Trophoblast cell (in vitro differentiated cells and primary cell): Measurements from ENCODE around the gene EXOSC10.

Source experiments
- DNase-seq, 2 donors: peaks; one replicate each; pipeline ENCODE4 v3.0.0-alpha.2; 2016
- H2AFZ ChIP-seq: 2 replicates; pipeline ENCODE4 v1.6.1; 2013; ENCODE audit warnings: low read length, moderate library complexity, mild to moderate bottlenecking; ENCODE audit not compliant: insufficient read depth, poor library complexity
- H2AK5ac ChIP-seq: 2 replicates; pipeline ENCODE4 v1.6.1; 2013; ENCODE audit warnings: mild to moderate bottlenecking, low read length
- H2BK120ac ChIP-seq: 2 replicates; pipeline ENCODE4 v1.6.1; 2013; ENCODE audit warnings: low read length, mild to moderate bottlenecking, moderate library complexity; ENCODE audit not compliant: insufficient read depth, poor library complexity
- H2BK12ac ChIP-seq: 2 replicates; pipeline ENCODE4 v1.6.1; 2013; ENCODE audit warnings: mild to moderate bottlenecking, low read length, moderate library complexity
- H2BK5ac ChIP-seq: 2 replicates; pipeline ENCODE4 v1.6.1; 2013; ENCODE audit warnings: low read length, low read depth, moderate library complexity, mild to moderate bottlenecking; ENCODE audit not compliant: poor library complexity
- H3K14ac ChIP-seq: 2 replicates; pipeline ENCODE4 v1.6.1; 2013; ENCODE audit warnings: mild to moderate bottlenecking, low read length
- H3K18ac ChIP-seq: 2 replicates; pipeline ENCODE4 v1.6.1; 2013; ENCODE audit warnings: mild to moderate bottlenecking, low read length
- H3K23ac ChIP-seq: 2 replicates; pipeline ENCODE4 v1.6.1; 2013; ENCODE audit warnings: low read length
- H3K27ac ChIP-seq: 2 replicates; pipeline ENCODE4 v1.5.1; 2013; ENCODE audit warnings: low read depth, mild to moderate bottlenecking, inconsistent platforms, low read length, moderate library complexity
- H3K27me3 ChIP-seq: 2 replicates; pipeline ENCODE4 v1.6.1; 2013; ENCODE audit warnings: inconsistent platforms, mild to moderate bottlenecking, low read length, moderate library complexity; ENCODE audit not compliant: insufficient read depth
- H3K36me3 ChIP-seq, 2 experiments: 1 replicate in 1 of 2; 2 replicates in 1 of 2; pipeline ENCODE4 v1.6.1; 2013; ENCODE audit warnings: low read length in 2 of 2, mild to moderate bottlenecking in 2 of 2, moderate library complexity in 1 of 2; ENCODE audit not compliant: insufficient read depth in 2 of 2, control insufficient read depth in 1 of 2
- H3K4ac ChIP-seq: 2 replicates; pipeline ENCODE4 v1.6.1; 2013; ENCODE audit warnings: low read depth, mild to moderate bottlenecking, low read length, moderate library complexity
- H3K4me1 ChIP-seq, 2 experiments: 1 replicate in 1 of 2; 2 replicates in 1 of 2; pipeline ENCODE4 v1.6.1; 2013; ENCODE audit warnings: low read length in 2 of 2, mild to moderate bottlenecking in 2 of 2, moderate library complexity in 1 of 2; ENCODE audit not compliant: insufficient read depth in 2 of 2, control insufficient read depth in 1 of 2
- H3K4me2 ChIP-seq: 2 replicates; pipeline ENCODE4 v1.6.1; 2013; ENCODE audit warnings: inconsistent platforms, mild to moderate bottlenecking, low read length, moderate library complexity
- H3K4me3 ChIP-seq: 2 replicates; pipeline ENCODE4 v1.5.1; 2013; ENCODE audit warnings: mild to moderate bottlenecking, low read depth, low read length, inconsistent platforms
- H3K79me1 ChIP-seq: one replicate; pipeline ENCODE4 v1.6.1; 2013; ENCODE audit warnings: low read length
- H3K79me2 ChIP-seq: 2 replicates; pipeline ENCODE4 v1.6.1; 2013; ENCODE audit warnings: low read length, mild to moderate bottlenecking; ENCODE audit not compliant: control insufficient read depth, insufficient read depth, poor library complexity
- H3K9ac ChIP-seq: 2 replicates; pipeline ENCODE4 v1.6.1; 2013; ENCODE audit warnings: mild to moderate bottlenecking, low read length
- H3K9me3 ChIP-seq: 2 replicates; pipeline ENCODE4 v1.6.1; 2013; ENCODE audit warnings: low read depth, mild to moderate bottlenecking, control low read depth, inconsistent platforms, low read length; ENCODE audit not compliant: insufficient read depth
- H4K12ac ChIP-seq: 2 replicates; pipeline ENCODE4 v1.6.1; 2013; ENCODE audit warnings: low read depth, mild to moderate bottlenecking, low read length, moderate library complexity
- H4K8ac ChIP-seq: 2 replicates; pipeline ENCODE4 v1.6.1; 2013; ENCODE audit warnings: low read depth, mild to moderate bottlenecking, low read length, moderate library complexity
- H4K91ac ChIP-seq: one replicate; pipeline ENCODE4 v1.6.1; 2013; ENCODE audit warnings: low read depth, mild to moderate bottlenecking, low read length, moderate library complexity
- WGBS: extraction: QIAGEN DNeasy Blood & Tissue Kit; methylation state at CpG from one replicate; pipeline ENCODE4 v1.1.7; 2013; ENCODE audit warnings: missing lambda C conversion rate; ENCODE audit not compliant: insufficient read length, insufficient coverage; ENCODE audit errors: extremely low coverage; 5-methylcytosine and 5-hydroxymethylcytosine counted together

Gene EXOSC10

GRCh38 chr1:11131816-11132215 is 32.1 kb upstream of the EXOSC10 start:
- no peak overlapping the region for H3K9ac ChIP-seq
- no peak overlapping the region for H2AK5ac ChIP-seq
- H3K79me1 ChIP-seq = no peaks in the 10 kb centered on the region
- H3K23ac ChIP-seq = no peak overlapping the region
- H2BK5ac ChIP-seq = no peak overlapping the region
- H4K91ac ChIP-seq = no peak overlapping the region
- H3K36me3 ChIP-seq = peaks cover 39 to 55% of the 10 kb centered on the region in 2 experiments
- WGBS = no CpG with 5 or more reads among the region's 3 CpGs
- H3K18ac ChIP-seq = no peak overlapping the region
- H3K4me3 ChIP-seq = no peak overlapping the region
- H2BK12ac ChIP-seq = no peak overlapping the region
- H3K4ac ChIP-seq = no peak overlapping the region
- H4K12ac ChIP-seq = no peak overlapping the region
- no peaks in the 10 kb centered on the region for H3K27me3 ChIP-seq
- H3K4me1 ChIP-seq = peaks cover 4 to 5% of the 10 kb centered on the region in 2 experiments
- H3K27ac ChIP-seq = no peak overlapping the region
- H3K79me2 ChIP-seq = no peaks in the 10 kb centered on the region
- H2AFZ ChIP-seq = no peak overlapping the region
- no peak overlapping the region for H3K14ac ChIP-seq
- H3K4me2 ChIP-seq = no peak overlapping the region
- no peak overlapping the region for H2BK120ac ChIP-seq
- H3K9me3 ChIP-seq = peaks cover 3% of the 10 kb centered on the region
- no peak overlapping the region for H4K8ac ChIP-seq
- DNase-seq = no peak

DNA sequence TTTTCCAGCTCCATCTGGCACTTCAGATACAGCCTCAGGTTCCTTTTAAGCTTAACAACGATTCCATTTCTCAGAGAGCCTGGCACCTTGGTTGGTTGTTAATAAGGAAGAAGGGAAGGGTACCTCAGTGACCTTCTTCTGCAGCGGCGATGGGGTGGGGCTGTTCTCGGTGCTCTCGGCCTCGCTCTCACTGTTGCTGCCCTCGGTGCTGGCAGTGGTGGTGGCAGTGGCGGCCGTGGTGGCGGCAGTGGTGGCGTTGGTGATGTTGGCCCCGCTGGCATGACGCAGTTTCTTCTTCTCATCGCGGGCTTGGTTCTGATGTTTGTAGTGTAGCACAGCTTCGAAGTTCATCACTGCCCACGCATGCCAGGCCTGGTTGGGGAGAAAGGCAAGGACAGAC is 30.7 kb upstream of the EXOSC10 start:
- Histone ChIP-seq H3K27me3 (no peaks in the 10 kb centered on the region), H2BK120ac (no peak overlapping the region), H3K14ac (no peak overlapping the region), H3K23ac (no peak overlapping the region), H2BK5ac (no peak overlapping the region), H3K18ac (no peak overlapping the region), H3K79me1 (no peaks in the 10 kb centered on the region), H4K12ac (no peak overlapping the region), H3K27ac (no peak overlapping the region), H3K4me3 (no peak overlapping the region), H4K8ac (no peak overlapping the region), H3K4me1 (peaks cover 4 to 5% of the 10 kb centered on the region in 2 experiments), H3K9ac (no peak overlapping the region), H2AK5ac (no peak overlapping the region), H3K9me3 (peaks cover 3% of the 10 kb centered on the region), H3K4me2 (no peak overlapping the region), H3K36me3 (peaks cover 44 to 65% of the 10 kb centered on the region in 2 experiments), H3K79me2 (no peaks in the 10 kb centered on the region), H2AFZ (no peak overlapping the region), H2BK12ac (no peak overlapping the region), H3K4ac (no peak overlapping the region), H4K91ac (no peak overlapping the region)
- no peak for DNase-seq
- WGBS = no CpG with 5 or more reads among the region's 17 CpGs

DNA sequence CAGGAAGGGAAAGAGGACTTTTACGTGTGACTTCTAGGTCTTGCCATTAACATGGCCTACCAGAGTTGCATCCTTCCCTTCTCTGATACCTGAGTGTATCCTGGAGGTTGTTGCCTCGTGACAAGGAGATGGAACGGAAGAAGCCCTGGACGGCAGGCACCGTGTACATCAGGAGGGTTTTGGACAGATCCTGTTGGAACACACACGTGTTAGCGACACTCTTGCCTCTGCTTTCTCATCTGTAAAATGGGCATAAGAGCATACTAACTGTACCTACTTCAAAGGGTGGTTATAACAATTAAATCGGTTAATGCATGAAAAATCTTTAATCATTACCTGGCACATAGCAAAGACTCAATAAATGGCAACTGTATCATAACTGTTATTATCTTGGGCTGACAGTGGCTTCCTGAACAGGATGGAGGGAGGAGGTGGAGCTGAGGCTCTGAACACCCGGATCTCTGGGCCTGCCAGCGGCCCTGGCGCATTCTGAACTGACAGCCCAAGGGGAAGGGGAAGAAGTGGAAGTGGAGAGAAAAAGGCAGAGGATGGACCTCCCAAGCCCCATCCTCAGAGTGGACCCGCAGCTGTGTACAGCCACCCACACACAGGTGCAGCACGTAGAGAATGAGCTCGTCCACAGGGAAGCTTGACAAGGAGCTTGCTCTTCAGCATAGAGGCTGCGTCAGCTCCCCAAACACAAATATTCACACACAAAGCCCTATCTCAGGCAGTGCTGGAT is 30.2 kb upstream of the EXOSC10 start:
- Histone ChIP-seq H3K9ac (no peak overlapping the region), H3K4me3 (no peak overlapping the region)

DNA sequence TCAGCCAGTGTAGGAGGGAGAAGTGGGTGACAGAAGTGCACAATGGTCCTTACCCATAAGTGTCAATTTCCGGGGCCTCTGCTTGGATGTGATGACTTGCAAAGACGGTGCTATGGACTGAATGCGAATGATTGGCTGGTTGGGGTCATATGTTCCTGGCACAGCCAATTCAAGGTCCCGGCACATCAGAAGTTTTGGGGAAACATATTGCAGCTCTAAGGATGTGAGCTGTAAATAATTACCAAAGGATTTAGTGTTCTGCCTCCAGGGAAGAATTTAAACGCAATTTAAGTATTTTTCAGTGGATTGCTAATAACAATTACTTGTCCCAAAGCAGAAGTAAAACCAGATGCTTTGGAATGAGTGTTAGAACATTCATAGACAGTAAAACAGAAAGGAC is 26.9 kb upstream of the EXOSC10 start:
- no peak overlapping the region for H3K4me2 ChIP-seq
- H3K79me1 ChIP-seq = no peaks in the 10 kb centered on the region
- peaks cover 64 to 82% of the 10 kb centered on the region in 2 experiments for H3K36me3 ChIP-seq
- no peak overlapping the region for H4K12ac ChIP-seq
- H2AFZ ChIP-seq = no peak overlapping the region
- H2AK5ac ChIP-seq = no peak overlapping the region
- no peak overlapping the region for H3K9ac ChIP-seq
- H3K23ac ChIP-seq = no peak overlapping the region
- H4K91ac ChIP-seq = no peak overlapping the region
- DNase-seq = no peak
- H3K14ac ChIP-seq = no peak overlapping the region
- no peak overlapping the region for H3K4ac ChIP-seq
- H3K27ac ChIP-seq = no peak overlapping the region
- H2BK120ac ChIP-seq = no peak overlapping the region
- H3K4me3 ChIP-seq = no peak overlapping the region
- no peak overlapping the region for H2BK12ac ChIP-seq
- H4K8ac ChIP-seq = no peak overlapping the region
- no peaks in the 10 kb centered on the region for H3K4me1 ChIP-seq
- no peak overlapping the region for H2BK5ac ChIP-seq
- no CpG with 5 or more reads among the region's 5 CpGs for WGBS
- no peak overlapping the region for H3K18ac ChIP-seq
- peaks cover 2% of the 10 kb centered on the region for H3K9me3 ChIP-seq
- no peaks in the 10 kb centered on the region for H3K27me3 ChIP-seq
- no peaks in the 10 kb centered on the region for H3K79me2 ChIP-seq

More for the DNA sequence above, 30.2 kb upstream of the EXOSC10 start:
- no CpG with 5 or more reads among the region's 15 CpGs for WGBS
- Histone ChIP-seq H2BK120ac (no peak overlapping the region), H3K18ac (no peak overlapping the region), H4K8ac (no peak overlapping the region), H2AFZ (no peak overlapping the region), H3K14ac (no peak overlapping the region), H3K79me2 (no peaks in the 10 kb centered on the region), H2BK12ac (no peak overlapping the region), H4K12ac (no peak overlapping the region), H3K23ac (no peak overlapping the region), H3K4me2 (no peak overlapping the region), H3K36me3 (peaks cover 49 to 70% of the 10 kb centered on the region in 2 experiments), H2AK5ac (no peak overlapping the region), H3K27ac (no peak overlapping the region), H3K4ac (no peak overlapping the region), H3K4me1 (peaks cover 4 to 5% of the 10 kb centered on the region in 2 experiments), H2BK5ac (no peak overlapping the region), H3K27me3 (no peaks in the 10 kb centered on the region), H3K9me3 (peaks cover 3% of the 10 kb centered on the region), H3K79me1 (no peaks in the 10 kb centered on the region), H4K91ac (no peak overlapping the region)
- no peak for DNase-seq
